CD4-positive, alpha-beta T cell treated with Interleukin-4 for 4 hours (primary cell): ENCODE measurements around the gene LMAN1L.

ENCODE experiments used
- DNase-seq: peaks from one replicate; pipeline ENCODE4 v3.0.0-alpha.2; 2020

The LMAN1L gene

DNA sequence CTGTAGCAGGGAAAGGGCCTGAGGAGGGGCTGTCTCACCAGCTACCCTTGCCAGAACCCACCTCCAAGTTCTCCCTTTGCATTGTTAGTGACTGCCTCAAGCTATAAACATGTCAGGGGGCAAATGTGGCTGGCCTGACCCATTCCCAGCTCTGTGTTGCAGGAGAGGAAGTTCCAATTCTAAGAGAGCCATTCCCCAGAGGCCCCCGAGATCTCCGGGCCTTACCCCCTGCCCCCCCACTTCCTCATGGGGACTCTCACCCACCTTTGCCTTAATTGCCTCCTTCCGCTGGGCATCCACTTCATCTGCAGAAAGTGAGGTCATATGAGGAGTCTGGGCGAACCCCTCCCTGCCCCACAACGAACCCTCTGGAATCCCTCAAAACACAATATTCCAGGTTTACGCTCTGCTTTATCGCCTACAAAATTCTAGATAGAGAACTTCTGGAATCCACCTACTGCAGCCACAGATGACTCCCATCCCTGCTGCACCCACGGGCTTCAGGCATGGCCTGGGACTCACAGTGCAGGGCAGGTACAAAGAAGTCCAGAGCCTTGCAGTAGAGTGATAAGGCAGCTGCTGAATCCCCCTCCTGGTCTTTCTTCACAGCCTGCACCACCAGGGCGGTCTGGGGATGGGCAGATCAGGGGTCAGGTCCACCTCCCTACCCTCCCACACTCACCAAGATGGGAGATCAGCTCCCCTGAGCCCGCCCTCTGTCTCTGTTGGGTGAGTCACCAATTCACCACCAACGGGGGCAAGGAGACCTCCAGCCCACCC is 26.3 kb downstream of the LMAN1L start:
- no peak for DNase-seq

GRCh38 chr15:74839526-74840395 is 27.1 kb downstream of the LMAN1L start:
- no peak for DNase-seq

- no peak for DNase-seq
Observed at GRCh38 chr15:74840851-74841775, 28.5 kb downstream of the LMAN1L start.

DNA sequence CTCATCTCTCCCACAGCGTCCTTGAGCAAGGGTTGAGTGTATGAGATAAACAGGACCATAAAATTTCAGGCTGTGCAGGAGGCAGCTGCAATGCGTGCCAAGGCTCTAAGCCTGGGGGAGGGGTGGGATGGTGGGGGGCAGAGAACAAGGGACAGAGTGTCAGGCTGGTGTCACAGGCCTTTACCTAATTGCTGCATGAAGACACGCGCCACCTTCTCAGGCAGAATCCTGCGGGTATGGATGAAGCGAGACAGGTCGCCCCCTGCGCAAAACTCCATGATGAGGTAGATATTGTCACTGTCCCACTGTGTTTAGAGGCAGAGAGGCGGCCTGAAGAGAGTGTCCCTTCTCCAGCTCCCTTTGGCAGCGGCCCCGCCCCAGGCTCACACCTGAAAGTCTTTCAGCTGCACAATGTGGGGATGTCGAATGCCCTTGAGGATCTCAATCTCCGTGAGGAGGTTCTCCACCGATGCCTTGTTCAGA is 29.3 kb downstream of the LMAN1L start:
- no peak for DNase-seq

DNA sequence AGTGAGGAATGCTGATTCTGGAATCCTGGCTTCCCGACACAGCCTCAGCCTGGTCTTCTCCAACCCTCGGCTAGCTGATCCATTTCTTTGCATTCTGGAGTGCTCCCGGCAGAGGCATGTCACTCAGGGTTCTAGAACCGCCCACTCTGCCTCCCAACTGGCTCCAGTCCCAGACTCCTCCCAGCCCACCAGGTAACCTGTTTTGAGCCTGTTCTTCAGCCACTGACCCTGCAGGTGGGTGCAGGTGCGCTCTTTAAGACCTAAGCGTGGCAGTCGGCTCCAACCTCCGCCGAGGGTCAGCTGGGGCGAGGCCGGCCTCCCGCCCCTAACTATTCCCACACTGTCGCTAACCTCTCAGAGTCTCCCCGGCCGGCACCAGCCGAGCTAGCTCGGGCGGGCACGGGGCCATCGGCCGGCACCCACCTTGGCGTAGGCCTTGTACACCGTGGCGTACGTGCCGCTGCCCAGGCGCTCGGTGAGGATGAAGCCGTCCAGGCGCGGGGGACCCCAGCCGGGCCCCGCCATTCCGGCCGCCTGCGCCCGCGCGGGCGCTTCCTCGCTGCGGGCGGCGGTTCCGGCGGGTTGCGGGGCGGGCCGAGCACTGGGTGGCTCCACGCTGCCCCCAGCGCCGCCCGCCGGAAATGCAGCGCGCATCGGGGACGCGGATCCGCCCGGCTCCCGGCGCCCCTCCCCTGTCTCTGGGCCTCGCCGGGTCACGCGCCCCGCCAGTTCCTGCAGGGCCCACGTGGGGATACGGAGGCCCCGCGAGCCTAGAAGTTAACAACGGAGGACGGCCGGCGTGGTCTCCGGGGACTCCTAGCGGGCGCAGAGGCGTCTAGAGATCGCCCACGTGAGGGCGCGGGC is 30.2 kb downstream of the LMAN1L start, which contains the start of gene ULK3:
Gene ULK3, minus strand, starts transcription at position 576 of the 864 bp plus-strand sequence. Its CDS starts 51 bp downstream, at position 525.
- DNase-seq: peak; percentile 87

GRCh38 chr15:74843445-74843828 is 30.8 kb downstream of the LMAN1L start:
- DNase-seq: no peak

DNA sequence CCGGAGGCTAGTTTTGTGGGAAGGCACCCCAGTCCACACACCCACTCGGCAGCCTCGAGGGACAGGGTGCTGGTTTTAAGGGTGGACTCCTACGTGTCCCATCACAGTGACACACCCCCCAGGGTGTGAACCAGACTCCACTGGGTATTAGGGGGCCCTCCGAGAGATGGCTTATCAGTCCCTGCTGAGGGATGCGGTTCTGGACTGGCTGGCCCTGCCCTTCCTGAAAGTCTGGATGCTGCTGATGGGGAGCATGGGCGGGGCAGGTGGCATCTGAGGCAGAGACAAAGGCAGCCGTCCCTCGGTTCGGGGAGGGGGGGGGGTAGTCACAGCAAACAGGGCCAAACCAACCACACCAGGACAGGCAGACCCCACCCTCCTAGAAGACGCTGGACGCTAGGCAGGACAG is 31.3 kb downstream of the LMAN1L start:
- no peak for DNase-seq

- no peak for DNase-seq
Observed at GRCh38 chr15:74844319-74845207, 31.9 kb downstream of the LMAN1L start.

GRCh38 chr15:74845208-74845568 is 32.6 kb downstream of the LMAN1L start:
- DNase-seq: peak; percentile 64

- DNase-seq: no peak
Observed at GRCh38 chr15:74845581-74845980, 32.9 kb downstream of the LMAN1L start.

GRCh38 chr15:74847432-74847831 is 34.8 kb downstream of the LMAN1L start:
- DNase-seq: no peak

DNA sequence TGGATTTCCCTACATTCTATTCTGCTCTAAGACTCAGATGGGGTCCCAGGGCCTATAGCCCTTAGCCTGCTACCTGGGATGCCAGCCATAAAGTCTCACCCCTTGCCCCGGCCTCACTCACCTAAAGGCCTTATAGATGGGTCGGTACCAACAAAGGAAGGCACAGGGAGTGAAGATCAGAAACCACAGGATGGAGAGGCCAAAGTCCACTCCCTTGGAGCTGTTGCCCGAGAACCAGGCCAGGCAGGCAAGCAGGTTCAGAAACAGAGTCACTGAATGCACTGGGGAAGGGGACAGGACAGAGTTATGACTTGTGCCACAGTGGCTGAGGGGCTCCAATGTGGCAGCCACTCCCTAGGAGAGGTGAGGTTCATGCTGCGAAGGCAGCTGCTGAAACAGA is 37.8 kb downstream of the LMAN1L start:
- DNase-seq: no peak

DNA sequence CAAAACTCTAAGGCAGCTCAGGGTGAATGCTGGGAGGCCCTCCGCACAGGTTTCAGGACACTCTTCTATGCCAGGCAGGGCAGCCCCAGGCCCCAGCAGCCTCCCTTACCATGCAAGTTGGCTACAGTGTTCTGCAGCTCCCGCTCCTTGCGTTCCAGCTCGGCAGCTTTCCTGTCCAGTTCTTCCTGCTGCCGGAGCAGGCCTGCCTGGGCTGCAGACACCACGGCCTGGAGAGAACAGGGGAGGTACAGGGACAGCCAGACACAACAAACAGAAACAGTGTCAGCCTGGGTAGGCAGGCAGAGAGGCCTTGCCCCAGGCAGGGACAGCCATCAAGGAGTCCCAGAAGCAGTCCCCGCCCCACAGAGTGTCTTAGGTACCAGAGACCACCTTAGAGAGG is 39.3 kb downstream of the LMAN1L start:
- DNase-seq: no peak

- no peak for DNase-seq
Observed at GRCh38 chr15:74854453-74855022, 41.9 kb downstream of the LMAN1L start.

DNA sequence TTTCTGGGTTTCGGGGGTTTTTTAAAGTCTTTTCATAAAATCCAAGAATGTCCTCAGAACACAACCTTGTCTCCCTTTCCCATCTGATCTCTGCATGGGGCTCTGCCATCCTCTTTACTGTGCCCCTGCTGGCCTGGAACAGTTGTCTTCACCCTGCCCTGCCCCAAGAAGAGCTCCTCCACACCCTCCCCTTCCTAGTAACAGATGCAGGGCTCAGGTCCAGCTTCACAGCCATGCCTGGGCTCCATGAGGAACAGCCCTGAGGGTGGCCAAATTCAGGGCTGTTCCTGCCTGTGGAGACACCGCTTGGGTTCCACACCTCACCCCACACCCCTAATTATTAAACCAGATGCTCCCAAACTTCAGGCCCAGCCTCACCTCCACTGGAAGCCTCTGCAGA is 43.2 kb downstream of the LMAN1L start:
- DNase-seq: no peak

- no peak for DNase-seq
Observed at GRCh38 chr15:74856537-74856936, 43.9 kb downstream of the LMAN1L start.

DNA sequence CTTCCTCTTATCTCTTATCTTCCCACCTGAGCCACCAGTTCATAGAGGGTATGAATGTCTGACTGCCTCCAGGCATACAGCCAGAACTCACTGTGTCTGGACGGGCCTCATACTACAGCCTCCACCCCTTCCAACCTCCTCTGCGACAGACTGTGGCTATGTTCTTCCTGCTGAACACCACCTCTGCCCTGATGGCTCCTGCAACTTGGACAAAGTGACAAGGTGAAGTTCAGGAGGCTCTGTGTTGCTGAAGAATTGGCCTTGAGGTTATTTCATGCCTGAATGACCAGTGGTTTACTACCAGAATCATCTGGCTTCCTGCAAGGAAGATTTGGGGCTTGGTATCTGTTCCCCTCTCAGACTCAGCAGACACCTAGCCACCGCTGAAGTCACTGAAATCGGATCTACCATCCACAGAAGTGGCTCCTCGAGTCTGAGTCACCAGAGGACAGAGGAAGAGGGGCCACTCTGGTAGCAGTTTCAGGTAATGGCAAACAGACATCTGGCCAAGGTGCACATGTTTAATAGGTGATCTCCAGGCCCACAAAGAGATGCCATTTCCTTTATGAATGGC is 44.5 kb downstream of the LMAN1L start:
- no peak for DNase-seq

- DNase-seq: no peak
Observed at GRCh38 chr15:74857671-74858368, 45.2 kb downstream of the LMAN1L start.

DNA sequence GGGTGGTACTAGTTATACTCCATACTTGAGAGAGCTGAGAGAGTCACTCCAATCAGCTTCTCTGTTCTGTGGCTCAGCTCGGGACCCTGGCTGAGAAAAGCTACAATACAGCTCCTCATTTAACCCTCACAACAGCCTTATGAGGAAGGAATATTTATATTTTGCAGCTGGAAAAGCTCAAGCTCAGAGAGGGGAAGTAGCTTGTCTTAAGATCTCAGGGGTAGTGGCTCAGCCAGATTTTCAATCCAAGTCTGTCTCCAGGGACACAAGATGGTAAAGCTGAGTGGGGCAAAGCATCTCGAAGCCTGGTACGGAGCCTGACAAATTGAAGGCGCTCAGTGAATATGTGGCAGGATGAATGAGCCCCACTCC is 45.7 kb downstream of the LMAN1L start:
- no peak for DNase-seq
